Activated T-cell treated with anti-CD3 and anti-CD28 coated beads for 1 hour (primary cell): ENCODE results near the gene ANO10.
"Not testable (repeated sequence)": the region's sequence is repeated elsewhere in the genome, so short reads cannot be mapped to it uniquely, and the experiment has no call there.

Experiments used
- DNase-seq: peaks from one replicate; pipeline ENCODE4 v3.0.0-alpha.2; 2020; ENCODE audit warnings: low read depth

ANO10 gene

DNA sequence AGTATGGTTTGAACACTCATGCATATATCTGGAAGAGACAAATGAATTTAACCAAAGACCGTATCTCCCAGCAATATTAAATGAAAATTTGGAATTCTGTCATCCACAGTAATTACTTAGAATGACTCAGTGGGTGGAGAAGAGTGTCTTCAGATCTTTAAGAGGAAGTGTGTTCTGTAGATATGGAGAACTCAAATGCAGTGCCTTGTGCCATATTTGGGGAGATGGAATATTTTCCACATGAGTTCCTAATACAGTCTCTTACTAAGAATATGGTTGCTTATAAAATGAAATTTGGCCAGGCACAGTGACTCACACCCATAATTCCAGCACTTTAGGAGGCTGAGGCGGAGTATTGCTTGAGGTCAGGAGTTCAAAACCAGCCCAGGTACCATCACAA, 40.5 kb downstream of the ANO10 start:
- no peak for DNase-seq

DNA sequence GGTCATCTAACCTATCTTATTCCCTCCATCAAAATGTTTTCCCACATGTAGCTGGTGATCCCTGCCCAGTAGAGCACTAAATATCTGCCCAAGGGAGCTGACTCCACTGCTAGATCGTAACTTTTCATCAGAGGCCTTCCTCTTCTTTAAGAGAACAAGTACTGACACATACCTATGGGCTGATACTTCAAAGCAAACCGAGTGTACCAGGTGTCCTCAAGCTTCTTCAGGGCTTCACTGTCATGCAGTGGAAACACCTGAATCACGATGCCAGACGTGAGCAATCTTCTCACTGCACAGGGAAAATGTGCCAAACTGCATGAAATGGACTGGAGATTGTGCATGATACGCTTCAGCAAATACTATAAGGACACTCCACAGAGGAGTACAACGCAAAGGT, 41.6 kb downstream of the ANO10 start:
- DNase-seq, result no peak

DNA sequence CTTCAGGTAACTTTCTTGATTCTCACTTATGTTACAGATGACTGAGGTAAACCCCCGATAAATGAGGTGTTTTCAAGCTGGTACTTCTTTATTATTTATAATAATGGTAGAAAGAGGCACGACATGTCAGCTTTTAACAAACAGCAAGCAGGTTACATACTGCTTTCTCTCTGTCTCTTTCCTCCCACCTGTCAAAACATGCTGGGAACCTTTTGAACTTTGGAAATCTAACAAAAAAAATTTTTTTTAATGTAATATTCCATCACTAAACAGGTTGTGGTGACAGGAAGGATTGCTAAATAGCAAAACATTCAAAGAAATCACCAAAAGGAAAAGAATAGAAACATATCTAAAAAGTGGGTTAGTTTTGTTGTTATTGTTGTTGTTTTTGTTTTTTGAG, 48.2 kb downstream of the ANO10 start:
- DNase-seq, result no peak

DNA sequence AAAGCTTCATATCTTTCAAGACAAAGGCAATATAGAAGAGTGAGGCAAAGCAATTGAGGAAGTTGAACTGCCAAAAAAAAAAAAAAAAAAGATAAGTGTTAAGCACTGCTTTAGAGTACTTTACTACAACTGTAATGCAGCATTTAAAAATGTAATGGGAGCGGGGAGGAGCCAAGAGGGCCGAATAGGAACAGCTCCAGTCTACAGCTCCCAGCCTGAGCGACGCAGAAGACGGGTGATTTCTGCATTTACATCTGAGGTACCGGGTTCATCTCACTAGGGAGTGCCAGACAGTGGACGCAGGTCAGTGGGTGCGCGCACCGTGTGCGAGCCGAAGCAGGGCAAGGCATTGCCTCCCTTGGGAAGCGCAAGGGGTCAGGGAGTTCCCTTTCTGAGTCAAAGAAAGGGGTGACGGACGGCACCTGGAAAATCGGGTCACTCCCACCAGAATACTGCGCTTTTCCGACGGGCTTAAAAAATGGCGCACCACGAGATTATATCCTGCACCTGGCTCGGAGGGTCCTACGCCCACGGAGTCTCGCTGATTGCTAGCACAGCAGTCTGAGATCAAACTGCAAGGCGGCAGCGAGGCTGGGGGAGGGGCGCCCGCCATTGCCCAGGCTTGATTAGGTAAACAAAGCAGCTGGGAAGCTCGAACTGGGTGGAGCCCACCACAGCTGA, 56.0 kb downstream of the ANO10 start:
- not testable (repeated sequence) for DNase-seq

DNA sequence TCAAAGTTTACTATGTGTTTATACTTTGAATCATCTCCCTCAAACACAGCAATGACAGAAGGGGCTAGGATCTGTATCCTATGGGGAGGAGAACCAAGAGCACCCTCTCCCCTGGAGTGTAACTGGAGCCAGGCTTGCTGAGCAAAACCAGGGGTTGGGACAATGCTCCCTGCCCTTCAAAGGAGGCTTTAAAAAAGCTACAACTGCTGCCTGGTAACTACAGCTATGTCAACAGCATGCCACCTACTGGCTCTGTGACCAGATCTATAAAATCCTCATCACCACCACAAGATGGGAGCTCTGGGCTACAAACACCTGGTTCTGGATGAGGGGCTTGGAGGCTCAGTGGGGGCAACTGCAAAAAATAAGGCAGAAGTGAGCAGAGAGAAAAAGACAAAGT, 61.9 kb downstream of the ANO10 start:
- DNase-seq, result no peak

DNA sequence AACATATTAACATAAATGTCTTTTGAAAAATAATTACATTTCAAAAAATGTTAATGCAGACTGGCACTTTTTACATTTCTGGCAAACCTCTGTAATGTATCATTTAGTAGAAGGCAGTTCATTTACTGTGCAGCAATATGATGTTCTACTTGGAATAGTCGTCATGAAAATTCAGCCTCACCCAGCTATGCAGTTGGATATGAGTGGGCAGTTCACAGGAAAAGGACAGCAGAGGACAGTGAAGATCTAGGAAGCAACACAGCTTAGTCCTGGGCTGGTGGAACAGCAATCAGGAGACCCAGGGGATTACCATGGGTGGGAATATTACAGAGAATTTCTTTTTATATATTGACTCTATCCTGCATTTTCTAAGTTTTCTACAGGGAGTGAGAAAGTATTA, 63.6 kb downstream of the ANO10 start:
- no peak for DNase-seq

DNA sequence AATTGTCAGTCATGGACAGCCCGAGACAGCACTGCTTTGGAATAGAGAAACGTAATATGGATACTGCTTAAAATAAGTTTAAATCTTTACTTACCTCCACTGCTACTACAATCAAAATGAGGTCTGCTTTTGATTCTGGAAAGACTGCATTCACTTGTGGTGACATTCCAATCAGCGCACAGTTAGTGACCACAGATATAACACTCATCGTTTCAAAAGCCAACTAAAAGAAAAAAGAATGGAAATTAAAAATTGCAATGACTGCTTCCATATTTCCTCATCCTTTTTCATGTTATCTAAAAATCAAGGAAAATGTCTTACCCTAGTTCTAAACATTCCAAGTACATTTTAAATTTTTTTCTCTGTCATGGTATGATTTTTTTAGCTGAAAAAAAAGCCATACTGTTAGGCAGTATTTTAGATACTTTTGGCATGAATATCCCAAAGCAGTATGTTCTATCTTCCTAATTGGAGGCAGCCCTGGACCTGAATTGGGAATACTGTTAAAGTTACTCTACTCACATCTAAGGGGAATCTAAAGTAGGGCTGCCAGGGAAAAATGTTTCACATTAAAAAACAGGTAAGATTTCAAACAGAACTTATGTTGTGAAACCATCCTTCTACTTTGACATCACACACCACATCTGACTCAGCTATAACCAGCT, 72.1 kb downstream of the ANO10 start:
- no peak for DNase-seq

DNA sequence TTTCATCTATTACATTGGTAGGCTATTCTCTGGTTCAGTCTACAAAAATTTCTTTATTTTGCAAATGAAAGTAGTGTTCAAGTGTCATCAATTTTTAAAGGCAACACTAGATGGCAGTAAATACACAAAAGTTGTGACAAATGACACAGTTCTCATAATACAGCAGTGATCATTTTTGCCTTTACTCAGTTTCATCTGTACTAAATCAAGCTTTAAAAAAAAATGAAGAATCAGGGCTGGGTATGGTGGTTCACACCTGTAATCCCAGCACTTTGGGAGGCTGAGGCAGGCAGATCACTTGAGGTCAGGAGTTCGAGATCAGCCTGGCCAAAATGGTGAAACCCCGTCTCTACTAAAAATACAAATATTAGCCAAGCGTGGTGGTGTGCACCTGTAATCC, 77.5 kb downstream of the ANO10 start:
- DNase-seq, result not testable (repeated sequence)

DNA sequence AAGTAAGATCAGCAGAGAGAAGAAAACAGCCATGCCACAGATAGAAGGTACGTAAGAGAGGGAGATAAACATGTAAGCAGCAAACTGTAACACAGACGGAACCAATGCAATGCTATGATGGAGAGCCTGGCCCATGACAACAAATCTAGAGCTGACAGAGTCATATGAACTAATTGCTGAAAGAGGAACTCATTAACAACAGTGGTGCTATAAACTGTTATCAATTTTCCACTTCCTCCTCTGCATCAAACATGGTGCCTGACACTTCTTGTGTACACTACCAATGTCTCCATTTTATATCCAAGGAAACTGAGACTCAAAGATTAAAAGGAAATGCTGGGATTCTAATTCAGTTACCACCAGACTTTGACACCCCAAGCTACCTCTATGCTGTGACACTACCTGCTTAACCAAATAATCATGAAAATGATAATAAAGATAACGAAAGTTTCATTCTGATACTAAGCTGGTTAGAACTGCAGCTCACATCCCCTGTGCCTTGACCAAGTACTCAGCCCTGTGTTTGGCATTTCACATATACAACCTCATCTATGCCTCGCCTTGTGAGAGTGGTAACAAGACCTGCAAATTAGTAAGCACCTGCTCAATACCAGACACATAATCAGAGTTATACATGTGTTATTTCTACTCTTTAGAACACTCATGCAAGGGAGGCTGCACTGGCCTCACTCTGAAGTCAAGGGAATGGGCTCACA, 79.3 kb downstream of the ANO10 start:
- no peak for DNase-seq

DNA sequence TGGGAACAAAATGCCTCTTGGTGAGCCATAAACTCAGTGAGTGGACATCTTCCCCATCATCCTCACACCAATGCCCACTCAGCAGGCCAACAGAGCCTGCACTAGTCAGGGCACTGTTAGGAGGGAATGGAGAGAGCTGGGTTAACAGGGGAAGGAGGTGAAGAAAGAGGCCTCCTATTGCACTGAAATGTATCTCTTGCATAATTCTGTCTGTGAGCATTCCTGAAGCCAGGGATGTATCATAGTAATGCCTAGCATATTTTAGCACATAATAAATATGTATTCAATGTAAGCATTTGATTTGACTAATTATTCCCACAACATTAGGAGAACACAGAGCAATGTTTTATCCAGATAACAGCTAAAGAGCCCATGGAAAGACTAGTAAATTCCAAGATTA, 81.2 kb downstream of the ANO10 start:
- no peak for DNase-seq

DNA sequence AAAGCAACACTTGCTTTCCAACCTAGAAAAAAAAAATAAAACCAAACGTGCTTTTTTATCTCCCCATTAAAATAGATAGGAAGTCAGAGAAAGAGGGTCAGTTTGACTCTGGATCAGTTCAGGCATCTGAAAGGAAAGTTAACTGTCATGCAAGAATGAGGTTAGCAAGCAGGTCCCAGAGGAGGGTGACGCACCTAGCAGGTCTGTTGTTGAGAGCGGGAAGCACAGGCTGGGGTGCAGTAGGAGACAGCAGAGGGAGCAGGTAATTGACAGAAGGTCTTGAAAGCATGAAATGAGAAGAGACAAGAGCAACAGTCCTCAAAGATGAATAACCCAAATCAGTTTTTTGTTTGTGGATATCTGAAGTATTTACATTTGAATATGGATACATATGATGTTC, 82.5 kb downstream of the ANO10 start:
- DNase-seq, result no peak

DNA sequence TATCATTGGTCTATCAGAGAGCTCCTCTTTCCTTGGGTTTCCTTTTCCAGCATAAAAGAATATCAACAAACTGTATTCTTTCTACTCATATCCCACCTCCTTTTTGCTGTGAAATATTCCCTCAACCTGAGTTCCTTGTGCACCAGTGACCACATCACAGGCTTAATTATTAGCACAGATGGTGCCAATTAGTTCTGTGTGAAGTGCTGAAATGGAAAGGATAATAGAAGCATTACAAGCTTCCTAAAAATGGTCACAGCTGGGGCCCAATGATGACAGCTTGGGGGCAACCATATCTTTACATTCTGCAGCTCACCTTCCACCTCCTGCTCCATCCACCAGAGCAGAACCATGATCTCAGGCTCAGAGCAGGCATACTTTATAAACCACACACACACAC, 84.6 kb downstream of the ANO10 start:
- DNase-seq, result no peak

DNA sequence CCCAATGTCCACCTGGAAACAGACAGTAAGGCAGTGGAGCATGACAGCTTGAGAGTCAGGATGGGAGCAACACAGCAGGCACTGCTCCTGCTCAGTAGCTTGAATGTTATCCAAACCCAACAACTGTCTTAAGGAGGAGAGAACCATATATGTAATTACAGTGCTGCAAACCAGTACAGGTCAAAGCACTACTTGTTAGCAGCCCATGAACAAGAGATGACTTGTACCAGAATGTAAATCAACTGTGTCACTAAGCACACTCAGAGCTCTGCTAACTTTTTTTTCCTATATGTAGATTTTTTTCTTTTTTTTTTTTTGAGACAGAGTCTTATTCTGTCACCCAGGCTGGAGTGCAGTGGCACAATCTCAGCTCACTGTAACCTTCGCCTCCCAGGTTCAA, 87.1 kb downstream of the ANO10 start:
- DNase-seq, result no peak

DNA sequence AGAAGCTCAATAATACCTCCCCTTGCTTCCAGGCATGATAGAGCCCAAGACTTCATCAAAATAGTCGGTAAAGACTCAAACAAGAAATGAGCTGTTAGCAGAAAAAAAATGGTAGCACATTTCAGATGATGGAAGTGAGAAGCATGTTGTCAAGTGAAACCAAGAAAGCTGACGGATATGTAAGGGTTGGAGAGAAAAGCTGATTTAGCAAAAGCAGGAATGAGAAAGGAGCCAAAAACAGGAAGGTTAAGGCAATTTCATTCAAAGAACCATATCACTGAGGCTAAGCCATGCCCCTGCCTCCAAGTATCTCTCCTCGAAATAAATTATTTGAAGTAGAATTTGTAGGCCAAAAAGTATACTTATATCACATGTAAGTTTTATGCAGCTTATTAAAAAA, 88.8 kb downstream of the ANO10 start:
- no peak for DNase-seq

DNA sequence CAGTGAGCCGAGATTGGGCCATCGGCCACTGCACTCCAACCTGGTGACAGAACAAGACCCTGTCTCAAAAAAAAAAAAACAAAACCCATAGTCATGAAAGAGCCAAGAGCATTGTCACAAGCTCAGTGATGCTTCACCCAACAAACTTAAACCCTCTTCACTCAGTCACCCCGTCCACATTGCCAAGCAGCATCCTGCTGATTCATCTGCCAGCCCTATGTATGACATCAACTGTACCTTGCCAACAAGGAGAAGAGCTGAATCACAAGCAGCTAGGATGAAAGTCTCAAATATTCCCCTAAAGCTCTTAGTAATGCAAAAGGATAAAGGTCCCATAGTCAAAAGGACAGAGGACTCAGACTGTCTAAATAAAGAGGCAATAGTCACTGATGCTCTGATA, 90.0 kb downstream of the ANO10 start:
- no peak for DNase-seq

DNA sequence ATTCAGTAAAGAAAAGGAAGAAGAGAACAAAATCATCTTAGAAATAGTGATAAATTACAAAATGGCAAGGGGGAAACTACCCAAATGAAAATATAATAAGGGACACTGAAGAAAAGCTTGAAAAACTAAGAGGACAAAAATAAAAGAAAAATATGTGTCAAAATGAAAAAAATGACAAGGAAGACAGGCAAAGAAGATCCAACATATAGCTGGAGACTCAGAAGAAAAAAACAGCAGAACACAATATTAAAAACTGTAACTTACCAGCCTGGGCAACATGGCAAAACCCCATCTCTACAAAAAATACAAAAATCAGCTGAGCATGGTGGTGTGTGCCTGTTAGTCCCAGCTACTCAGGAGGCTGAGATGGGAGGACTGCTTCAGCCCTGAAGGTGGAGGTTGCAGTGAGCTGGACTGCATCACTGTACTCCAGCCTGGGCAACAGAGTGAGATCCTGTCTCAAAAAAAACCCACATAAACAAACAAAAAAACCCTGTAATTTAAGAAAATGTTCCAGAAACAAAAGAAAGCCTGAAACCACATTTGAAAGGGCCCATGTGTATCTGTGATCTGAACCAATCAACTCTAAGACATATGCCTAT, 93.2 kb downstream of the ANO10 start:
- no peak for DNase-seq

DNA sequence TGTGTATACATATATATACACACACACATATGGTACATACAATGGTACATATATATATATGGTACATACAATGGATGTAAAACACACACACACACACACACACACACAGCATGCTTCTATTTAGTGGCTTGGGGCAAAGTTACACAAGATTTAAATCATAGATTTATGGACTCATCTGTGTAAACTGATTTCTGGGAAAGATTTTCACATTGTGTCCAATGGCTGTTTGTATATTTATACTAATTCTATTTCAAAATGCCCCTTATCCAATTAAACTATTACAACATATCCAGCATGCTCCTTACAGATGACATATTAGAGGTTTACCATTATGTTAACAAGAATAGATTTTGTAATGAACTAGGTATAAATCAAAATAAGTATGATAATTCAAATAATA, 94.9 kb downstream of the ANO10 start:
- DNase-seq, result no peak

DNA sequence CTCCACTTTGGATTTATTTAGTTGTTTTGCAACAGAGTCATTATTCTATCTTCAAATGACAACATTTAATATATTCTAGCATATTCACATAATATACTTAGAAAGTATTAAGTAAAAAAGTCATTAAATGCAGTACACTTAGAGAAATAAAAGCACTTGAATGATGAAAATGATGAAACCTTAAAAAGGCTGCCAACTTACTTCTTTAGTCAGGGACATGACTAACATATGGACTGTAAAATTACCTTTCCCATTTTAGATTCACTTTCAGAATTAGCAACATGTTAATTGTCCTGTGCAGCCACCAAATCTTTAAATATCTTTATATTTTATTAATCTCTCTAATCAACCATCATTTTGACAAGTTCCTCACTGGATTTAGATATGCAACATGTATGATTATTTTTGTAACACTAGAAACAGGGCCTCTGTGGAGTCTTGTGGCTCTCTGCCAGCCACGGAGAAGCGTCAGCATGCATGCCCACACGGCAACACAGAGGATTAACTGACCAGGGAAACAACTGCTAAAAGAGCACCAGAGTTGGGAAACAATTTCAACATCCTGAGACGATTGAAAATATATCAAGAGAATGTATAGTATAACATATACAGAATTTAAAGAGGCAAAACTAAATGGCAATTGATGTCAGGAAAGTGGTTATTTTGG, 95.7 kb downstream of the ANO10 start:
- DNase-seq, result no peak

DNA sequence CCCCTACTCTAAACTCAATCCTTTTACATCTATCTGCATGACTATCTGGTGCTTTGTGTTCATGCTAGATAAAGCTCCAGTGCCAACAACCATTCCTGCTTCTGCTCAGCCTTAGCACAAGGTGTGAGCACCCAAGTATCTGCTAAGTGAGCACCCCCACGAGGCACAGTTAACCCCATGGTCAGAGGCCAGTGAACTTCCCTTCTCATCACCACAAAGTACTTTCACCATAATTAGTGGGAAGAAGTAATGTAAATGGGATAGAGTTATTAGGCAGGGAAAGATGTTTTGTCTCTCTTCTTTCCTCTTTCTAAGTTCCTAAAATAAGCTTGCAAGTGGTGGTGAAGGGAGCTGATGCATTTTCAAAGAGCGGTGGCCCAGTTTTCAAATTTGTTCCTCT, 96.4 kb downstream of the ANO10 start:
- no peak for DNase-seq

DNA sequence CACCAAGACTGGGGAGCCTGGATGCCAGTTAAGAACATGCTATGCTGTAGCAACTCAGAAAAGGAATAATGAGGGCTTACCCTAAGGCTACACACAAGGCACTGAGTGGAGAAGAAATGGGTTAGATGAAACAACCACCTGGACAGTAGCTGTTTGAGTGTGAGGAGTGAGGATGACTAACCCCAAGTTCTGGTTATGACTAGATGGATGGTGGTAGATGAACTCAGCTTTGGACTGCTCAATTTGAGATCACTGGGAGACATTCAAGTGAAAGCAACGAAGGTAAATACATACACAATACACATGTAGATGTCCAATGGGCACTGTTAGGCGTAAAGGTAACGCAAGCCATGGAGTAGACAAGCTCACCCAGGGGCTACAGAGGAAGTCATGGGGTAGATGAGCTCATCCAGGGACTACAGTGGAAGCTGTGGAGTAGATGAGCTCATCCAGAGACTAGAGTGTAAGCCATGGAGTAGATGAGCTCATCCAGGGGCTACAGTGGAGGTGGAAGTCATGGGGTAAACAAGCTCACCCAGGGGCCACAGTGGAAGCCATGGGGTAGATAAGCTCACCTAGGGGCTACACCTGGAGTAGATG, 98.3 kb downstream of the ANO10 start:
- no peak for DNase-seq

DNA sequence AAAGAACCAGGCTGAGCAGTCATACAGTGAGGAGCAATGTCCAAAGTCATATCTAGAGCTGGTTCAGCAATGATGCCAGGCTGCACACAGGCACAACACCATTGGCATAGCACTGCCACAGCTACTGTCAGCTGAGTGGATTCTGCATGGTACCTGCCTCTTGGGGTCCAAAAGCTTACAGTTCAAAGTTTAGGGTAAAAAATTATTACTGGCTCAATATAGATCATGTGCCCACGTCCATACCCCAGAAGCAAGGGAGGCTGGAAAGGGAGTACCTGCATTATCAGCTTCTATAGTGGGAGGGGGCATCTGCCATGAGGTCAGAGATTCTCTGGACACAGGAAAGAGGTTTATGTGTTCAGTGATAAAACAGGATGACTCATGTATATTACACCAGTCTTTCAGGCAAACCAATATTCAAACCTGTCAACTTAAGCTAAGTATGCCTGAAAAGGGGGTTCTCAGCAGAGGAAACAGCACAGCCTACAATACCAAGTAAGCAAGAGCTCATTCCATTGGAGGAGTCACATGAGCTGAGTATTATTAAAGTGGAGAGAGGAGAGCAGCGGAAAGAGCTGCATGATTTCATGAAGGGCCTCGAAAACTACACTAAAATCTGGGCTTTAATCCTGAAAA, 99.0 kb downstream of the ANO10 start:
- no peak for DNase-seq

DNA sequence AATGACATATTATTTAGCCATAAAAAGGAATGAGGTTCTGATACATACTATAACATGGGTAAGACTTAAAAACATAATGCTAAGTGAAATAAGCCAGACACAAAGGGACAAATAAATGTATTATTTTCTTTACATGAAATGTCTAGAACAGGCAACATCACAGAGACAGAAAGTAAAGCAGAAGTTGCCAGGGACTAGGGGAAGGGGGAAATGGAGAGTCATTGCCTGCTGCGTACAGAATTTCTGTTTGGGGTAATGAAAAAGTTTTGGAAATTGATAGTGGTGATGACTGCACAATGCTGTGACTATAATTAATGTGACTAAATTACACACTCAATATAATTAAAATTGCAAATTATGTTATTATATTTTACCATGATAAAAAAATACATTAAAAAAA, 99.9 kb downstream of the ANO10 start:
- DNase-seq, result no peak
